SH-SY5Y (cell line): ENCODE measurements around the gene LRIG1.

Source experiments
- GATA2 ChIP-seq: IDR thresholded peaks from 2 replicates; pipeline ENCODE4 v1.6.1; 2011; ENCODE audit warnings: mild to moderate bottlenecking, low read depth, low read length
- GATA3 ChIP-seq: IDR thresholded peaks from 2 replicates; pipeline ENCODE4 v1.6.1; 2011; ENCODE audit warnings: low read depth, mild to moderate bottlenecking, low read length, moderate library complexity

The LRIG1 gene

GRCh38 chr3:66365080-66365479 lies 135.7 kb downstream of the LRIG1 start:
- TF ChIP-seq GATA3, result no peak
- no peak for TF ChIP-seq GATA2

- TF ChIP-seq GATA2 (no peak), GATA3 (no peak)
Observed at GRCh38 chr3:66363148-66363547, 137.7 kb downstream of the LRIG1 start.

GRCh38 chr3:66362541-66362941 lies 138.3 kb downstream of the LRIG1 start:
- TF ChIP-seq GATA2, result no peak
- no peak for TF ChIP-seq GATA3

GRCh38 chr3:66361356-66361755 lies 139.5 kb downstream of the LRIG1 start:
- TF ChIP-seq GATA3 (no peak), GATA2 (no peak)

- no peak for TF ChIP-seq GATA2
- no peak for TF ChIP-seq GATA3
Observed at GRCh38 chr3:66355997-66356396, 144.8 kb downstream of the LRIG1 start.

- TF ChIP-seq GATA2, result no peak
- no peak for TF ChIP-seq GATA3
Observed at GRCh38 chr3:66355394-66355793, 145.4 kb downstream of the LRIG1 start.

- TF ChIP-seq GATA2, result no peak
- no peak for TF ChIP-seq GATA3
Observed at GRCh38 chr3:66354001-66354400, 146.8 kb downstream of the LRIG1 start.

- TF ChIP-seq GATA2, result no peak
- TF ChIP-seq GATA3, result no peak
Observed at GRCh38 chr3:66353530-66353929, 147.3 kb downstream of the LRIG1 start.

- TF ChIP-seq GATA2 (no peak), GATA3 (no peak)
Observed at GRCh38 chr3:66353039-66353438, 147.8 kb downstream of the LRIG1 start.

GRCh38 chr3:66350601-66351000 lies 150.2 kb downstream of the LRIG1 start:
- TF ChIP-seq GATA3, result no peak
- no peak for TF ChIP-seq GATA2

- TF ChIP-seq GATA3, result no peak
- no peak for TF ChIP-seq GATA2
Observed at GRCh38 chr3:66348704-66349103, 152.1 kb downstream of the LRIG1 start.

GRCh38 chr3:66344848-66345578 lies 155.8 kb downstream of the LRIG1 start:
- TF ChIP-seq GATA2 (no peak), GATA3 (no peak)

GRCh38 chr3:66344391-66344811 lies 156.4 kb downstream of the LRIG1 start:
- TF ChIP-seq GATA3, result no peak
- no peak for TF ChIP-seq GATA2

- TF ChIP-seq GATA3 (no peak), GATA2 (no peak)
Observed at GRCh38 chr3:66342717-66343356, 158.0 kb downstream of the LRIG1 start.

- TF ChIP-seq GATA2 (no peak), GATA3 (no peak)
Observed at GRCh38 chr3:66338927-66339326, 161.9 kb downstream of the LRIG1 start.
